OCI-LY7 (cell line): ENCODE results near the gene ARG2.
"Not testable (repeated sequence)": the region's sequence is repeated elsewhere in the genome, so short reads cannot be mapped to it uniquely, and the experiment has no call there.

Source experiments
- EZH2phosphoT487 ChIP-seq: fragments of 200-600 bp; sonication (generic); IDR thresholded peaks from 2 replicates; pipeline ENCODE4 v1.6.1; 2018; ENCODE audit warnings: low read depth, borderline replicate concordance, mild to moderate bottlenecking, mixed run types, antibody characterized with exemption, low read length, moderate library complexity, mixed read lengths
- TF ChIP-seq, protein P1 (sequence below): fragments of 200-600 bp; sonication (generic); conservative IDR thresholded peaks from 2 replicates; pipeline ENCODE4 v1.5.1; 2014; ENCODE audit warnings: mild to moderate bottlenecking, antibody characterized with exemption, low read length, moderate library complexity, mixed read lengths

DNA sequence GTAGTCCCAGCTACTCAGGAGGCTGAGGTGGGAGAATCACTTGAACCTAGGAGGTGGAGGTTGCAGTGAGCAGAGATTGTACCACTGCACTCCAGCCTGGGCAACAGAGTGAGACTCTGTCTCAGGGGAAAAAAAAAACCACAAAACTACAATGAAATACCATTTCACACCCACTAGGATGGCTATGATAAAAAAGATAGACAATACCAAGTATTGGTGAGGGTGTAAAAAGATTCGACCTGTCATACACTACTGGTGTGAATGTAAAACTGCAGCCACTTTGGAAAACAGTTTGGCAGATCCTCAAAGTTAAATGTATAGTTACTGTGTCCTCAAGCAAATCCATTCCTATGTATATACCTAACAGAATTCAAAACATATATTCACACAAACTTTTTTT, 6.4 kb downstream of the ARG2 start:
- TF ChIP-seq, protein P1, sequence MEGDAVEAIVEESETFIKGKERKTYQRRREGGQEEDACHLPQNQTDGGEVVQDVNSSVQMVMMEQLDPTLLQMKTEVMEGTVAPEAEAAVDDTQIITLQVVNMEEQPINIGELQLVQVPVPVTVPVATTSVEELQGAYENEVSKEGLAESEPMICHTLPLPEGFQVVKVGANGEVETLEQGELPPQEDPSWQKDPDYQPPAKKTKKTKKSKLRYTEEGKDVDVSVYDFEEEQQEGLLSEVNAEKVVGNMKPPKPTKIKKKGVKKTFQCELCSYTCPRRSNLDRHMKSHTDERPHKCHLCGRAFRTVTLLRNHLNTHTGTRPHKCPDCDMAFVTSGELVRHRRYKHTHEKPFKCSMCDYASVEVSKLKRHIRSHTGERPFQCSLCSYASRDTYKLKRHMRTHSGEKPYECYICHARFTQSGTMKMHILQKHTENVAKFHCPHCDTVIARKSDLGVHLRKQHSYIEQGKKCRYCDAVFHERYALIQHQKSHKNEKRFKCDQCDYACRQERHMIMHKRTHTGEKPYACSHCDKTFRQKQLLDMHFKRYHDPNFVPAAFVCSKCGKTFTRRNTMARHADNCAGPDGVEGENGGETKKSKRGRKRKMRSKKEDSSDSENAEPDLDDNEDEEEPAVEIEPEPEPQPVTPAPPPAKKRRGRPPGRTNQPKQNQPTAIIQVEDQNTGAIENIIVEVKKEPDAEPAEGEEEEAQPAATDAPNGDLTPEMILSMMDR: not testable (repeated sequence)
- not testable (repeated sequence) for TF ChIP-seq EZH2phosphoT487
